ENCODE data around the gene TRIM47.

The TRIM47 gene

GRCh38 chr17:75834928-75835653 is 43.3 kb downstream of the TRIM47 start:
- WGBS (ENCODE audit: insufficient coverage, insufficient read length): no CpG with 5 or more reads among the region's 24 CpGs
- Histone ChIP-seq H3K27ac (ENCODE audit: low read length) (no peak overlapping the region), H3K27me3 (ENCODE audit: control insufficient read depth, insufficient read depth, low read length) (no peaks in the 10 kb centered on the region), H3K36me3 (ENCODE audit: control insufficient read depth, insufficient read depth, low read length) (no peaks in the 10 kb centered on the region; the same call in 1 of the 2 replicates), H3K4me1 (ENCODE audit: control insufficient read depth, insufficient read depth, low read length) (peaks cover 8% of the 10 kb centered on the region; the same call in 1 of the 2 replicates), H3K9me3 (ENCODE audit: control insufficient read depth, insufficient read depth, low read length) (no peaks in the 10 kb centered on the region), H3K4me3 (ENCODE audit: low read length) (no peak overlapping the region)
- DNase-seq (ENCODE audit: low read depth, low spot score): no peak

- H3K4me1 ChIP-seq (ENCODE audit: control insufficient read depth, insufficient read depth, low read length): peaks cover 8% of the 10 kb centered on the region; the same call in 1 of the 2 replicates
- no peaks in the 10 kb centered on the region for H3K9me3 ChIP-seq (ENCODE audit: control insufficient read depth, insufficient read depth, low read length)
- H3K27ac ChIP-seq (ENCODE audit: low read length): no peak overlapping the region
- H3K36me3 ChIP-seq (ENCODE audit: control insufficient read depth, insufficient read depth, low read length): no peaks in the 10 kb centered on the region
- no CpG with 5 or more reads among the region's 25 CpGs for WGBS (ENCODE audit: insufficient coverage, insufficient read length)
- no peaks in the 10 kb centered on the region for H3K27me3 ChIP-seq (ENCODE audit: control insufficient read depth, insufficient read depth, low read length)
- DNase-seq (ENCODE audit: low read depth, low spot score): no peak
- H3K4me3 ChIP-seq (ENCODE audit: low read length): no peak overlapping the region
Observed at GRCh38 chr17:75834279-75834920, 44.0 kb downstream of the TRIM47 start.

GRCh38 chr17:75832652-75833400 is 45.6 kb downstream of the TRIM47 start:
- no CpG with 5 or more reads among the region's 20 CpGs for WGBS (ENCODE audit: insufficient coverage, insufficient read length)
- H3K4me1 ChIP-seq (ENCODE audit: control insufficient read depth, insufficient read depth, low read length): peaks cover 10% of the 10 kb centered on the region; the same call in 1 of the 2 replicates
- H3K27ac ChIP-seq (ENCODE audit: low read length): no peak overlapping the region
- H3K4me3 ChIP-seq (ENCODE audit: low read length): no peak overlapping the region
- DNase-seq (ENCODE audit: low read depth, low spot score): no peak
- peaks cover 4% of the 10 kb centered on the region; the same call in 1 of the 2 replicates for H3K36me3 ChIP-seq (ENCODE audit: control insufficient read depth, insufficient read depth, low read length)
- no peaks in the 10 kb centered on the region for H3K27me3 ChIP-seq (ENCODE audit: control insufficient read depth, insufficient read depth, low read length)
- no peaks in the 10 kb centered on the region for H3K9me3 ChIP-seq (ENCODE audit: control insufficient read depth, insufficient read depth, low read length)

- peaks cover 12% of the 10 kb centered on the region; the same call in 1 of the 2 replicates for H3K4me1 ChIP-seq (ENCODE audit: control insufficient read depth, insufficient read depth, low read length)
- peaks cover 4% of the 10 kb centered on the region; the same call in 1 of the 2 replicates for H3K36me3 ChIP-seq (ENCODE audit: control insufficient read depth, insufficient read depth, low read length)
- WGBS (ENCODE audit: insufficient coverage, insufficient read length): no CpG with 5 or more reads among the region's 10 CpGs
- no peak overlapping the region for H3K27ac ChIP-seq (ENCODE audit: low read length)
- H3K4me3 ChIP-seq (ENCODE audit: low read length): no peak overlapping the region
- no peaks in the 10 kb centered on the region for H3K27me3 ChIP-seq (ENCODE audit: control insufficient read depth, insufficient read depth, low read length)
- no peaks in the 10 kb centered on the region for H3K9me3 ChIP-seq (ENCODE audit: control insufficient read depth, insufficient read depth, low read length)
- no peak for DNase-seq (ENCODE audit: low read depth, low spot score)
Observed at GRCh38 chr17:75832164-75832651, 46.2 kb downstream of the TRIM47 start.

- Histone ChIP-seq H3K4me3 (ENCODE audit: low read length) (no peak overlapping the region), H3K4me1 (ENCODE audit: control insufficient read depth, insufficient read depth, low read length) (peaks cover 12% of the 10 kb centered on the region; the same call in 1 of the 2 replicates), H3K27ac (ENCODE audit: low read length) (no peak overlapping the region), H3K9me3 (ENCODE audit: control insufficient read depth, insufficient read depth, low read length) (no peaks in the 10 kb centered on the region), H3K36me3 (ENCODE audit: control insufficient read depth, insufficient read depth, low read length) (peaks cover 4% of the 10 kb centered on the region; the same call in 1 of the 2 replicates), H3K27me3 (ENCODE audit: control insufficient read depth, insufficient read depth, low read length) (no peaks in the 10 kb centered on the region)
- no CpG with 5 or more reads among the region's 15 CpGs for WGBS (ENCODE audit: insufficient coverage, insufficient read length)
- no peak for DNase-seq (ENCODE audit: low read depth, low spot score)
Observed at GRCh38 chr17:75831032-75831571, 47.3 kb downstream of the TRIM47 start.

- DNase-seq (ENCODE audit: low read depth, low spot score): peak; percentile 63
- Histone ChIP-seq H3K36me3 (ENCODE audit: control insufficient read depth, insufficient read depth, low read length) (peaks cover 4% of the 10 kb centered on the region; the same call in 1 of the 2 replicates), H3K9me3 (ENCODE audit: control insufficient read depth, insufficient read depth, low read length) (no peaks in the 10 kb centered on the region), H3K4me3 (ENCODE audit: low read length) (no peak overlapping the region), H3K27ac (ENCODE audit: low read length) (no peak overlapping the region), H3K27me3 (ENCODE audit: control insufficient read depth, insufficient read depth, low read length) (no peaks in the 10 kb centered on the region), H3K4me1 (ENCODE audit: control insufficient read depth, insufficient read depth, low read length) (peaks cover 10% of the 10 kb centered on the region; the same call in 1 of the 2 replicates)
- no CpG with 5 or more reads among the region's 27 CpGs for WGBS (ENCODE audit: insufficient coverage, insufficient read length)
Observed at GRCh38 chr17:75830164-75831031, 48.0 kb downstream of the TRIM47 start.

GRCh38 chr17:75829747-75830146 is 48.6 kb downstream of the TRIM47 start:
- H3K9me3 ChIP-seq (ENCODE audit: control insufficient read depth, insufficient read depth, low read length): no peaks in the 10 kb centered on the region
- no CpG with 5 or more reads among the region's 7 CpGs for WGBS (ENCODE audit: insufficient coverage, insufficient read length)
- no peak overlapping the region for H3K27ac ChIP-seq (ENCODE audit: low read length)
- no peak overlapping the region for H3K4me3 ChIP-seq (ENCODE audit: low read length)
- no peak for DNase-seq (ENCODE audit: low read depth, low spot score)
- peaks cover 9% of the 10 kb centered on the region; the same call in 1 of the 2 replicates for H3K4me1 ChIP-seq (ENCODE audit: control insufficient read depth, insufficient read depth, low read length)
- no peaks in the 10 kb centered on the region for H3K27me3 ChIP-seq (ENCODE audit: control insufficient read depth, insufficient read depth, low read length)
- H3K36me3 ChIP-seq (ENCODE audit: control insufficient read depth, insufficient read depth, low read length): peaks cover 4% of the 10 kb centered on the region; the same call in 1 of the 2 replicates

GRCh38 chr17:75828741-75829140 is 49.6 kb downstream of the TRIM47 start:
- H3K4me1 ChIP-seq (ENCODE audit: control insufficient read depth, insufficient read depth, low read length): peaks cover 9% of the 10 kb centered on the region; the same call in 1 of the 2 replicates

GRCh38 chr17:75828076-75828400 is 50.3 kb downstream of the TRIM47 start:
- no peak overlapping the region for H3K4me3 ChIP-seq (ENCODE audit: low read length)
- no peaks in the 10 kb centered on the region for H3K9me3 ChIP-seq (ENCODE audit: control insufficient read depth, insufficient read depth, low read length)
- H3K4me1 ChIP-seq (ENCODE audit: control insufficient read depth, insufficient read depth, low read length): peaks cover 9% of the 10 kb centered on the region; the same call in 1 of the 2 replicates
- peaks cover 10% of the 10 kb centered on the region for H3K36me3 ChIP-seq (ENCODE audit: control insufficient read depth, insufficient read depth, low read length)
- no peak for DNase-seq (ENCODE audit: low read depth, low spot score)
- no CpG with 5 or more reads among the region's 11 CpGs for WGBS (ENCODE audit: insufficient coverage, insufficient read length)
- H3K27ac ChIP-seq (ENCODE audit: low read length): no peak overlapping the region
- H3K27me3 ChIP-seq (ENCODE audit: control insufficient read depth, insufficient read depth, low read length): no peaks in the 10 kb centered on the region

More at GRCh38 chr17:75828741-75829140, 49.6 kb downstream of the TRIM47 start:
- Histone ChIP-seq H3K36me3 (ENCODE audit: control insufficient read depth, insufficient read depth, low read length) (peaks cover 9% of the 10 kb centered on the region), H3K4me3 (ENCODE audit: low read length) (no peak overlapping the region), H3K27ac (ENCODE audit: low read length) (no peak overlapping the region), H3K9me3 (ENCODE audit: control insufficient read depth, insufficient read depth, low read length) (no peaks in the 10 kb centered on the region), H3K27me3 (ENCODE audit: control insufficient read depth, insufficient read depth, low read length) (no peaks in the 10 kb centered on the region)
- DNase-seq (ENCODE audit: low read depth, low spot score): no peak
- WGBS (ENCODE audit: insufficient coverage, insufficient read length): no CpG with 5 or more reads among the region's 19 CpGs

Data from iPS DF 6.9 (cell line).